Endothelial cell of umbilical vein (primary cell): ENCODE results near the gene PCDH15.

ENCODE experiments used
- CTCF ChIP-seq, 2 donors: IDR thresholded peaks; 1 replicate in 1 of 2; 2 replicates in 1 of 2; pipeline ENCODE4 v1.5.1; 2011; ENCODE audit warnings: low read length in 2 of 2, mild to moderate bottlenecking in 2 of 2, moderate library complexity in 2 of 2, control low read depth in 1 of 2, inconsistent platforms in 1 of 2, low read depth in 1 of 2; ENCODE audit not compliant: insufficient read depth in 1 of 2; ENCODE audit errors: extremely low read depth in 1 of 2
- EZH2 ChIP-seq: IDR thresholded peaks from 2 replicates; pipeline ENCODE4 v1.6.1; 2012; ENCODE audit warnings: borderline replicate concordance, low read depth, mild to moderate bottlenecking, moderate library complexity, low read length, inconsistent platforms; ENCODE audit not compliant: severe bottlenecking
- GATA2 ChIP-seq: IDR thresholded peaks from 2 replicates; pipeline ENCODE4 v1.7.0; 2011; ENCODE audit warnings: low read depth, mild to moderate bottlenecking, moderate library complexity, mixed read lengths, low read length; ENCODE audit not compliant: insufficient read length, insufficient read depth
- JUN ChIP-seq: IDR thresholded peaks from 2 replicates; pipeline ENCODE4 v1.6.1; 2011; ENCODE audit warnings: borderline replicate concordance, low read depth; ENCODE audit not compliant: insufficient read length, insufficient read depth
- MYC ChIP-seq: IDR thresholded peaks from one replicate; pipeline ENCODE4 v1.6.1; 2011; ENCODE audit warnings: mild to moderate bottlenecking, low read depth, low read length
- POLR2A ChIP-seq: IDR thresholded peaks from 2 replicates; pipeline ENCODE4 v1.6.1; 2012; ENCODE audit warnings: low read depth, mild to moderate bottlenecking, control low read depth, low read length
- POLR2AphosphoS5 ChIP-seq: IDR thresholded peaks from 2 replicates; pipeline ENCODE4 v1.6.1; 2012; ENCODE audit warnings: low read depth, mild to moderate bottlenecking, control low read depth, low read length, moderate library complexity; ENCODE audit not compliant: insufficient read depth
- TF ChIP-seq, protein P1 (sequence below): IDR thresholded peaks from 2 replicates; pipeline ENCODE4 v1.6.1; 2011; ENCODE audit not compliant: insufficient read depth, insufficient read length

DNA sequence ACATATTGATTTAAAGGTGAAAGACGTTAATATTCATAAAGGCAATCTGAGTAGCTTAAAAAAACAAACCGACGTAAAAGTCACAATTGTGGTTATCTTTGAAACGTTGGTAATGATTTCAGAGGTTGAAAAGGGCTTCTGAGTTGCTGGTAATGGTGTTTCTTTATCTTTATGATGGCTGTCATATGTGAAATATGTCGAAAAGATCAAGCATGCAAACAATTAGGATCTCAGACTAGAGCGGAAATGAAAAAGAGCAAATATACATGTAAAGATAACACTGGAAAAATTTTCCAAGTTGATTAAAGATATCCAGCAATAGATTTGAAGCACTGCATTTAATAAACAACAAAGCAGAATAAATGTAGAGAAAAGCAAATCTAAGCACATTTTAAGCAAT, 1030.1 kb downstream of the PCDH15 start:
- TF ChIP-seq POLR2A (no peak), CTCF (IDR thresholded peaks at IDR 0.05; ENCODE audit: extremely low read depth in 1 of 2, insufficient read depth in 1 of 2, low read depth in 1 of 2, low read length in 2 of 2) (no peak), MYC (no peak), EZH2 (no peak), POLR2AphosphoS5 (no peak), GATA2 (no peak), JUN (no peak)
- TF ChIP-seq, protein P1, sequence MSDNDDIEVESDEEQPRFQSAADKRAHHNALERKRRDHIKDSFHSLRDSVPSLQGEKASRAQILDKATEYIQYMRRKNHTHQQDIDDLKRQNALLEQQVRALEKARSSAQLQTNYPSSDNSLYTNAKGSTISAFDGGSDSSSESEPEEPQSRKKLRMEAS = no peak
